Measurements from ENCODE around the gene ECE1. TPM values are rescaled to one million over a fixed set of nuclear protein-coding genes. Genes with fewer than 3 reads are reported as not detected.

The ECE1 gene
- total and polyA plus RNA-seq, 3 experiments from 2014 or later, result 41.5 to 88.4 (median 78.2) TPM

DNA sequence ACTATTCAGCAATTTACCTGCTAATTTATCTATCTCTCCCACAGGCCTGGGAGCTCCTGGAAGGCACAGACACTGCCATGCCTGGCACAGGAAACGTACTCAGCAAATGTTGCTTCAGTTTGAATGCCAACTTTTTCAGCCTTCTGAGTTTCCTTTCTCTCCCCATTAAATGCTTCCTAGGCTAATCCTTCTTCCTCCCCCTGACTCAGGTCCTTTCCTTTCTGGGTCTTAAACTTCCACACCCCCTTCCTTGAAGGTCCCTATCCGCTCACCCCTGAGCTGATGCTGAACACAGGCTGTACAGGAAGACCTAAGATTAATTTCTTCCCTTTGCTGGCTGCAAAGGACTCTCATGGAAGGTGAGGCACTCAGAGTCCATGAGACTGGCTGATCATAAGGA is 40.3 kb upstream of the ECE1 start:
- ChIA-PET POLR2A (no interaction called here), CTCF (interaction anchor here (0.7 to 1.7 kb wide), 3 partner anchors 14 to 76 kb away, joined by 3 to 5 read pairs (median 5); no protein-coding TSS in a partner anchor)
- DNase-seq, result no peak
- Mint-ChIP-seq H3K9me3 (no peaks in the 10 kb centered on the region), H3K4me3 (peak overlapping the region in 3 of 7 donors; percentile 64 to 70 (median 65)), H3K4me1 (peaks cover 68 to 88% (median 87%) of the 10 kb centered on the region in 3 donors), H3K36me3 (peaks cover 0 to 10% (median 0%) of the 10 kb centered on the region in 3 donors), H3K27ac (peak overlapping the region in 6 of 8 donors; percentile 41 to 94 (median 78)), H3K27me3 (no peaks in the 10 kb centered on the region)
- H3K36me3 ChIP-seq (ENCODE audit: insufficient read depth, low read length), result no peaks in the 10 kb centered on the region
- H3K27me3 ChIP-seq (ENCODE audit: insufficient read depth, low read length, poor library complexity, severe bottlenecking), result no peaks in the 10 kb centered on the region
- H3K4me1 ChIP-seq (ENCODE audit: insufficient read depth, low read length), result peaks cover 69% of the 10 kb centered on the region
- H3K27ac ChIP-seq (ENCODE audit: low read depth, low read length), result no peak overlapping the region
- H3K9me3 ChIP-seq (ENCODE audit: low read length), result no peaks in the 10 kb centered on the region
- H3K4me3 ChIP-seq (ENCODE audit: low read length), result no peak overlapping the region

DNA sequence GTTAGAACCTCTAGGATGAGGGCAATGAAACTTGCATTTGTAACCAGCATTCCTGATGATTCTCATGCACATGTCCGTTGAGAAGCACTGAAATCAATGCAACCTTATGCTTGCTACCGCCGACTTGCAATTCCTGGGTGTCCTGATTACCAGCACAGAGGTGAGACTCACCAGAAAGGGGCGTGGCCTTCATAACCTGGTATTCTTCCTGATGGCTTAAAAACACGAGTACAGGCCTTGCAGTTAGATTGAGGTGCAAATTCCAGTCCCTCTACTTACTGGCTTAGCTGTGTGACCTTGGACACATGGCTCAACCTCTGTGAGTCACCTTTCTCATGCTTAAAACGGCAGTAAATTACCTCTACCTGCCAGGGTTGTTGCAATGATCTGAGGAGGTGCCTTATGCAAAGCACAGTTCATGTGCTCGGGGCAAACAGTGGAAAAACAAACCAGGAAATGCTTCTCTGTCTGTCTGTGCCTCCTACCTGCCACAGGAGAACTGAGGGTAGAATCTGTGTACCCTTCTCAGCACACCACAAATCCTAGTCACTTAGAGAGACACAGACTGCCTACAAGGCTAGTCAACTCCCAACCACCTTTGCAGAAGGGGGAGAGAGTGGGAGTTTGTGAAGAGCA is 39.1 kb upstream of the ECE1 start:
- Histone ChIP-seq H3K4me3 (ENCODE audit: low read length) (no peak overlapping the region), H3K4me1 (ENCODE audit: insufficient read depth, low read length) (peaks cover 69% of the 10 kb centered on the region), H3K27me3 (ENCODE audit: insufficient read depth, low read length, poor library complexity, severe bottlenecking) (no peaks in the 10 kb centered on the region), H3K36me3 (ENCODE audit: insufficient read depth, low read length) (no peaks in the 10 kb centered on the region), H3K9me3 (ENCODE audit: low read length) (no peaks in the 10 kb centered on the region), H3K27ac (ENCODE audit: low read depth, low read length) (no peak overlapping the region)
- Mint-ChIP-seq H3K27ac (peak overlapping the region; percentile 48 to 97 (median 85)), H3K36me3 (peaks cover 0 to 10% (median 0%) of the 10 kb centered on the region in 3 donors), H3K4me1 (peaks cover 68 to 88% (median 87%) of the 10 kb centered on the region in 3 donors), H3K27me3 (no peaks in the 10 kb centered on the region), H3K4me3 (peak overlapping the region in 3 of 7 donors; percentile 36 to 70 (median 42)), H3K9me3 (no peaks in the 10 kb centered on the region)
- DNase-seq, result peak in 1 of 5 donors; percentile 30
- ChIA-PET POLR2A (interaction anchor here (0.7 kb wide), 1 partner anchor 64 kb away, joined by 16 read pairs; no protein-coding TSS in a partner anchor), CTCF (interaction anchor here (1.4 to 1.7 kb wide), 2 partner anchors 15 to 59 kb away, joined by 5 read pairs; no protein-coding TSS in a partner anchor)

DNA sequence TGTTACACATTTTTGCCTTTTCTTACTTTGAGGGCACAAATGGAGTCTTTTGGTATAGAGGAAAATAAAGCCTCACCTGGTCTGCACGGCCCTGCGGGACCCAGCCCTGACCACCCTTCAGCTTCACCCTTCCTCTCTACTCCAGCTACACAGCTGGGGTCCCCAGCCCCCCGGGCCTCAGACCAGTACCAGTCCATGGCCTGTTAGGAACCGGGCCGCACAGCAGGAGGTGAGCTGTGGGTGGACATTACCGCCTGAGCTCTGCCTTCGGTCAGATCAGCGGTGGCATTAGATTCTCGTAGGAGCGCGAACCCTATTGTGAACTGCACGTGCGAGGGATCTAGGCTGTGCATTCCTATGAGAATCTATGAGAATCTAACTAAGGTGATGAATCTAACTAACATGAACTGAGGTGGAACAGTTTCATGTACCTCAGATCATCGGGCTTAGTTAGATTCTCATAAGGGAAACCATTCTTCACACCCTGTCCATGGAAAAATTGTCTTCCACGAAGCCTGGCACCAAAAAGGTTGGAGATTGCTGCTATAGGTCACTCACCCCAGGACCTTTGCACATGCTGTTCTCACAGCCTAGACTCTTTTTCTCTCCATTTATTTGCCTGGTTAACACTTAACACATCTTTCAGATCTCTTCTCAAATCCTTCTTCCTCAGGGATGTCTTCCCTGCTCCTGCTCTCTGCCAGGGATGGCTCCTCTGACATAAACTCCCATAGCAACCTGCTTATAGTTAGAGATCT is 37.5 kb upstream of the ECE1 start:
- H3K4me3 ChIP-seq (ENCODE audit: low read length), result no peak overlapping the region
- no peak overlapping the region for H3K27ac ChIP-seq (ENCODE audit: low read depth, low read length)
- H3K36me3 ChIP-seq (ENCODE audit: insufficient read depth, low read length), result no peaks in the 10 kb centered on the region
- Mint-ChIP-seq H3K4me1 (peaks cover 61 to 87% (median 87%) of the 10 kb centered on the region in 3 donors), H3K36me3 (peaks cover 0 to 10% (median 0%) of the 10 kb centered on the region in 3 donors), H3K27me3 (no peaks in the 10 kb centered on the region), H3K9me3 (no peaks in the 10 kb centered on the region), H3K27ac (peak overlapping the region in 7 of 8 donors; percentile 6 to 95 (median 72)), H3K4me3 (peak overlapping the region in 1 of 7 donors; percentile 40)
- no peak for DNase-seq
- CTCF ChIA-PET, result interaction anchor here (0.9 to 1.1 kb wide), 2 partner anchors 28 to 96 kb away, joined by 3 read pairs; no protein-coding TSS in a partner anchor
- no peaks in the 10 kb centered on the region for H3K27me3 ChIP-seq (ENCODE audit: insufficient read depth, low read length, poor library complexity, severe bottlenecking)
- POLR2A ChIA-PET, result interaction anchor here (1.2 kb wide), 1 partner anchor 34 kb away, joined by 3 read pairs; no protein-coding TSS in a partner anchor
- H3K4me1 ChIP-seq (ENCODE audit: insufficient read depth, low read length), result peaks cover 76% of the 10 kb centered on the region
- no peaks in the 10 kb centered on the region for H3K9me3 ChIP-seq (ENCODE audit: low read length)

GRCh38 chr1:21326861-21327344 is 36.6 kb upstream of the ECE1 start:
- Mint-ChIP-seq H3K36me3 (peaks cover 0 to 10% (median 0%) of the 10 kb centered on the region in 3 donors), H3K27ac (peak overlapping the region in 4 of 8 donors; percentile 63 to 82 (median 71)), H3K9me3 (no peaks in the 10 kb centered on the region), H3K4me3 (peak overlapping the region in 1 of 7 donors; percentile 6), H3K4me1 (peaks cover 59 to 86% (median 85%) of the 10 kb centered on the region in 3 donors), H3K27me3 (no peaks in the 10 kb centered on the region)
- Histone ChIP-seq H3K27me3 (ENCODE audit: insufficient read depth, low read length, poor library complexity, severe bottlenecking) (no peaks in the 10 kb centered on the region), H3K27ac (ENCODE audit: low read depth, low read length) (no peak overlapping the region), H3K4me3 (ENCODE audit: low read length) (no peak overlapping the region), H3K9me3 (ENCODE audit: low read length) (no peaks in the 10 kb centered on the region), H3K4me1 (ENCODE audit: insufficient read depth, low read length) (peaks cover 80% of the 10 kb centered on the region), H3K36me3 (ENCODE audit: insufficient read depth, low read length) (no peaks in the 10 kb centered on the region)
- CTCF ChIA-PET, result interaction anchor here (0.9 to 3.1 kb wide), 3 partner anchors 27 to 95 kb away, joined by 3 to 20 read pairs (median 3); partner anchors contain the start of gene ECE1
- no peak for DNase-seq
- POLR2A ChIA-PET, result interaction anchor here (1.2 to 3.7 kb wide), 2 partner anchors 18 to 33 kb away, joined by 3 to 14 read pairs; no protein-coding TSS in a partner anchor

DNA sequence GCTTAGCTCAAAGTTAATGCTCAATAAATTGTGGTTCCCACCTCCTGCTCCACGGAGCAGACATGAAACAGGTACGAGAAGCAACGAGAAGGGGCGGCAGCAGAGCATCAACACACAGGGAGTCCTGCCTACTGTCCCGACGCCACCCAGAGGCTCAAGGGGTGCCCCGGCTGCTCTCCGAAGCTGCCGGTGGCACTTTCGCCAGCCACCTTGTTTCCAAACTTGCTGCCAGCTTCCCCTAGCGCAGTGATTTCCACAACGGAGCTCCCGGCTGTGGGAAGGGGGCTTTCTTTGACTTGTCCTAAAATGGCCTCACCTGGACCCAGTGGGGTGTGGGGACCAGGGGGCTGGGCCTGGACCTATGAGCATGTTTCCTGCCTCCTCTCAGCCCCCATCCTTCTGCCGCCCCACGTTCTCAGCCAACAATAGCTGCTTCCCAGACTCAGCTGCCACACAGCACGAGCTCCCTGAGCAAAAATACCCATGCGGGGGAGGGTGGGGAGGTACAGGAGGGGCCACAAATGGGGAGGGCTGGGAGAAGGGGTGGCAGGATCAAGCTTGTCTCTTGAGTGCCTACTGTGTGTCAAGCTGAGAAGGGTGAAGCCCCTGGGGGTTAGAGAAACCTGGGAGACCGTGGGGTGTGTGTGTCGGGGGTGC is 35.6 kb upstream of the ECE1 start:
- Mint-ChIP-seq H3K4me1 (peaks cover 54 to 81% (median 78%) of the 10 kb centered on the region in 3 donors), H3K9me3 (no peaks in the 10 kb centered on the region), H3K4me3 (peak overlapping the region in 6 of 7 donors; percentile 38 to 82 (median 76)), H3K36me3 (peaks cover 0 to 9% (median 0%) of the 10 kb centered on the region in 3 donors), H3K27me3 (no peaks in the 10 kb centered on the region), H3K27ac (peak overlapping the region; percentile 82 to 95 (median 91))
- Histone ChIP-seq H3K36me3 (ENCODE audit: insufficient read depth, low read length) (no peaks in the 10 kb centered on the region), H3K4me3 (ENCODE audit: low read length) (peak overlapping the region; percentile 16), H3K27me3 (ENCODE audit: insufficient read depth, low read length, poor library complexity, severe bottlenecking) (no peaks in the 10 kb centered on the region), H3K27ac (ENCODE audit: low read depth, low read length) (no peak overlapping the region), H3K9me3 (ENCODE audit: low read length) (no peaks in the 10 kb centered on the region), H3K4me1 (ENCODE audit: insufficient read depth, low read length) (peaks cover 74% of the 10 kb centered on the region)
- DNase-seq, result no peak
- ChIA-PET CTCF (interaction anchor here (0.9 to 3.1 kb wide), 5 partner anchors 8 to 71 kb away, joined by 3 to 20 read pairs (median 15); partner anchors contain the start of gene ECE1), POLR2A (interaction anchor here (1.5 to 3.7 kb wide), 5 partner anchors 8 to 33 kb away, joined by 4 to 14 read pairs (median 8); no protein-coding TSS in a partner anchor)

- Mint-ChIP-seq H3K36me3 (peaks cover 0 to 11% (median 0%) of the 10 kb centered on the region in 3 donors), H3K4me3 (peak overlapping the region; percentile 38 to 91 (median 79)), H3K9me3 (no peaks in the 10 kb centered on the region), H3K4me1 (peaks cover 49 to 79% (median 78%) of the 10 kb centered on the region in 3 donors), H3K27ac (peak overlapping the region; percentile 82 to 95 (median 91)), H3K27me3 (no peaks in the 10 kb centered on the region)
- H3K27ac ChIP-seq (ENCODE audit: low read depth, low read length), result no peak overlapping the region
- no peaks in the 10 kb centered on the region for H3K27me3 ChIP-seq (ENCODE audit: insufficient read depth, low read length, poor library complexity, severe bottlenecking)
- POLR2A ChIA-PET, result interaction anchor here (1.5 to 3.7 kb wide), 5 partner anchors 9 to 33 kb away, joined by 4 to 14 read pairs (median 8); no protein-coding TSS in a partner anchor
- no peaks in the 10 kb centered on the region for H3K9me3 ChIP-seq (ENCODE audit: low read length)
- H3K36me3 ChIP-seq (ENCODE audit: insufficient read depth, low read length), result no peaks in the 10 kb centered on the region
- DNase-seq, result no peak
- CTCF ChIA-PET, result interaction anchor here (0.9 to 3.1 kb wide), 9 partner anchors 9 to 74 kb away, joined by 3 to 20 read pairs (median 8); partner anchors contain the start of gene ECE1
- peaks cover 68% of the 10 kb centered on the region for H3K4me1 ChIP-seq (ENCODE audit: insufficient read depth, low read length)
- H3K4me3 ChIP-seq (ENCODE audit: low read length), result peak overlapping the region; percentile 16
Observed at GRCh38 chr1:21325231-21325718, 35.0 kb upstream of the ECE1 start.
